Pulmonary artery endothelial cell (primary cell): ENCODE measurements around the gene ITSN1. TPM values are rescaled to one million over a fixed set of nuclear protein-coding genes. Genes with fewer than 3 reads are reported as not detected.
"Not testable (repeated sequence)": the region's sequence is repeated elsewhere in the genome, so short reads cannot be mapped to it uniquely, and the experiment has no call there.

Experiments used
- DNase-seq: peaks from one replicate; pipeline ENCODE4 v3.0.0-alpha.2; 2011; ENCODE audit warnings: low read depth, low spot score
- total RNA-seq: library from RNA; depleted of rRNA; stranded (reverse); fragments of >200 nt; gene quantifications from 2 replicates; pipeline ENCODE4 v1.2.3, GENCODE V29; 2014

The ITSN1 gene
- total RNA-seq, 1 donor from 2014 or later, result 66.4 TPM

GRCh38 chr21:33859373-33860102, 217.2 kb downstream of the ITSN1 start:
- DNase-seq, result no peak

GRCh38 chr21:33860332-33860879, 218.1 kb downstream of the ITSN1 start:
- no peak for DNase-seq

GRCh38 chr21:33861125-33861524, 218.8 kb downstream of the ITSN1 start:
- DNase-seq, result no peak

- DNase-seq, result not testable (repeated sequence)
These were observed 220.9 kb downstream of the ITSN1 start for GRCh38 chr21:33863191-33863590.

GRCh38 chr21:33864150-33864549, 221.8 kb downstream of the ITSN1 start:
- DNase-seq, result no peak

- no peak for DNase-seq
These were observed 222.9 kb downstream of the ITSN1 start for GRCh38 chr21:33865176-33865575.

- DNase-seq, result no peak
These were observed 223.8 kb downstream of the ITSN1 start for GRCh38 chr21:33865996-33866575.

GRCh38 chr21:33866826-33867225, 224.5 kb downstream of the ITSN1 start:
- DNase-seq, result no peak

GRCh38 chr21:33867868-33868267, 225.6 kb downstream of the ITSN1 start:
- not testable (repeated sequence) for DNase-seq

- DNase-seq, result no peak
These were observed 227.6 kb downstream of the ITSN1 start for GRCh38 chr21:33869873-33870272.

GRCh38 chr21:33870768-33871167, 228.5 kb downstream of the ITSN1 start:
- no peak for DNase-seq

- no peak for DNase-seq
These were observed 228.9 kb downstream of the ITSN1 start for GRCh38 chr21:33871171-33871570.

GRCh38 chr21:33872881-33873515, 230.7 kb downstream of the ITSN1 start:
- no peak for DNase-seq

GRCh38 chr21:33874161-33874560, 231.9 kb downstream of the ITSN1 start:
- DNase-seq, result no peak

- no peak for DNase-seq
These were observed 232.9 kb downstream of the ITSN1 start for GRCh38 chr21:33875026-33875695.

- DNase-seq, result no peak
These were observed 236.5 kb downstream of the ITSN1 start for GRCh38 chr21:33878824-33879223.

GRCh38 chr21:33880626-33881025, 238.3 kb downstream of the ITSN1 start:
- no peak for DNase-seq

GRCh38 chr21:33881689-33882440, 239.6 kb downstream of the ITSN1 start:
- no peak for DNase-seq

GRCh38 chr21:33883118-33883517, 240.8 kb downstream of the ITSN1 start:
- no peak for DNase-seq

GRCh38 chr21:33884376-33885171, 242.3 kb downstream of the ITSN1 start:
- no peak for DNase-seq
